WERI-Rb-1 (cell line): ENCODE measurements around the gene LMO3.

Source experiments
- DNase-seq: peaks from one replicate; pipeline ENCODE4 v3.0.0-alpha.2; 2020
- H3K27ac ChIP-seq: fragments of 250-450 bp; sonication (Bioruptor Pico); 2 replicates; pipeline ENCODE4 v1.5.1; 2020; ENCODE audit warnings: mild to moderate bottlenecking, moderate library complexity
- H3K27me3 ChIP-seq: fragments of 250-450 bp; sonication (Bioruptor Pico); 2 replicates; pipeline ENCODE4 v1.5.1; 2021; ENCODE audit warnings: mild to moderate bottlenecking, low read depth, moderate library complexity; ENCODE audit not compliant: insufficient read depth, severe bottlenecking
- H3K36me3 ChIP-seq: fragments of 250-450 bp; sonication (Bioruptor Pico); 2 replicates; pipeline ENCODE4 v1.5.1; 2020; ENCODE audit warnings: mild to moderate bottlenecking, moderate library complexity
- H3K4me3 ChIP-seq: 2 replicates; pipeline ENCODE4 v1.5.1; 2011; ENCODE audit warnings: low read depth, mild to moderate bottlenecking, control low read depth, low read length
- H3K9me3 ChIP-seq: fragments of 250-450 bp; sonication (Bioruptor Pico); 2 replicates; pipeline ENCODE4 v1.5.1; 2021; ENCODE audit warnings: mild to moderate bottlenecking, moderate library complexity; ENCODE audit not compliant: severe bottlenecking
- TF ChIP-seq, protein P1 (sequence below): IDR thresholded peaks from 2 replicates; pipeline ENCODE4 v1.5.1; 2011; ENCODE audit warnings: low read depth, mild to moderate bottlenecking, control low read depth, inconsistent platforms, low read length

Gene LMO3

DNA sequence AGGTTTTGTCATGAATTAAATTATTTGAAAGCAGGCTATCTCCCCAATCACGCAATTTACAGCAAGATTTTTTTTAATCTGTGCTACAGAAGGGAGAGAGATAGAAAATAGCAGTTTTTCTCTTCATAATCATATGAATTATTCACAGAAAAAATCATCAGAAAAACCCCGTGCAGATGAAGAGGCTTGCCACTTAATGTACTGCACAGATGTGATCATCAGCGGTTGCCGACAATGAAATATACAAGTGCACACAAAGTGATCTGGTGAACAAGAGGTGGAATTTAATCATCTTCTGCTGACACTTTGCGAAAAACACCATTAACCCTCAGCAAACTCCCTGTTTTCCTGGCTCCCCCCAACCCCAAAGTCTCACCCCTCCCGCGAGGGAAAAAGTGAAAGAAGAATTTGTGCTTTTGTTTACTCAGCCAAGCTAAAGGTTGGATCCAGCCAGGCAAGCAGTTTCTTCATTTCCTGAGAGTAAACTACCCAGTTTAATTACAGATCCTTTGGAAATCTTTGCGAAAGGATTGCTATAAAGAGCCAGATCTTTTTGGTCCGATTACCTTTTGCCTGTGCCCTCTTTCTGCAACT is 3.1 kb upstream of the LMO3 start:
- Histone ChIP-seq H3K27ac (peak overlapping the region; percentile 21), H3K4me3 (peak overlapping the region; percentile 19), H3K9me3 (no peaks in the 10 kb centered on the region), H3K36me3 (no peaks in the 10 kb centered on the region), H3K27me3 (no peaks in the 10 kb centered on the region)
- TF ChIP-seq, protein P1, sequence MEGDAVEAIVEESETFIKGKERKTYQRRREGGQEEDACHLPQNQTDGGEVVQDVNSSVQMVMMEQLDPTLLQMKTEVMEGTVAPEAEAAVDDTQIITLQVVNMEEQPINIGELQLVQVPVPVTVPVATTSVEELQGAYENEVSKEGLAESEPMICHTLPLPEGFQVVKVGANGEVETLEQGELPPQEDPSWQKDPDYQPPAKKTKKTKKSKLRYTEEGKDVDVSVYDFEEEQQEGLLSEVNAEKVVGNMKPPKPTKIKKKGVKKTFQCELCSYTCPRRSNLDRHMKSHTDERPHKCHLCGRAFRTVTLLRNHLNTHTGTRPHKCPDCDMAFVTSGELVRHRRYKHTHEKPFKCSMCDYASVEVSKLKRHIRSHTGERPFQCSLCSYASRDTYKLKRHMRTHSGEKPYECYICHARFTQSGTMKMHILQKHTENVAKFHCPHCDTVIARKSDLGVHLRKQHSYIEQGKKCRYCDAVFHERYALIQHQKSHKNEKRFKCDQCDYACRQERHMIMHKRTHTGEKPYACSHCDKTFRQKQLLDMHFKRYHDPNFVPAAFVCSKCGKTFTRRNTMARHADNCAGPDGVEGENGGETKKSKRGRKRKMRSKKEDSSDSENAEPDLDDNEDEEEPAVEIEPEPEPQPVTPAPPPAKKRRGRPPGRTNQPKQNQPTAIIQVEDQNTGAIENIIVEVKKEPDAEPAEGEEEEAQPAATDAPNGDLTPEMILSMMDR: no peak
- no peak for DNase-seq

DNA sequence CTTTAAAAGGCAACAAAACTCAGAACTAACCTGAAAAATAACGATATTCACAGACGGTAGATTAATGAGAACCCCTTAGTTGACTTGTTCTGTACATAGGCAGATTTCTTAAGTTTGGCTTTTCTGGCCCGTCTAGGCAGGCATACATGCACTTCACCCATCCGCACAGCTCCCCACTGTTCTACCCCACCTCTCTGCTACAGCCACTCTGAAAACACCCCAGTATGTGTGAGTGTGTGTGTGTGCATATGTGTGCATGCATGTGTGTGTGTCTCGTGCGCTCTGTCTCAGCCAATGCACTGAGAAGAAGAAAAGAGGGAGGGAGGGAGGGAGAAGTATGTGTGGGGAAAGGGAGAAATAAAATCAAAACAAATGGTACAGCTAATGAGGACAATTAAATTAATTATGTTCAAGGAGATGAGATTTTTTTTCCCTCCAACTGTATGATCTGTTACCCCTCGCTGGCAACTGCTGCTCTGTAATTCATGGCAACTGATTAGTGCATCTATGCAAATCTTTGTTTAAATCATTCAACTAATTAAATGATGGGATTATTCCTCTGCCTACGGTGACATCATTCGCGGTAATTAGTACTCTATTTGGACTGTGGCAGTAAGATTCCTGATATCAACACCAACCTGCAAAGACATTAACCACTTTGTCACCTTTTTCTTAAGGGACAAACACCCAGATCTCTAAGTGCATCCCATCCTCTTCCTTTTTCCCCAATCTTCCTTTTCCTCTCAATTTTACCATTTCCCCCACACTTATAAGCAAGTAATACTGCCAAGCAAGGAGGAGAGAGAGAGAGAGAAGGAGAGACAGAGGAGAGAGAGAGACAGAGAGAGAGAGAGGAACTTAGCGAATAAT is 2.2 kb upstream of the LMO3 start:
- peak overlapping the region; percentile 21 for H3K4me3 ChIP-seq
- H3K36me3 ChIP-seq: no peaks in the 10 kb centered on the region
- no peaks in the 10 kb centered on the region for H3K27me3 ChIP-seq
- H3K27ac ChIP-seq: peak overlapping the region; percentile 75
- DNase-seq: no peak
- TF ChIP-seq, protein P1: no peak
- no peaks in the 10 kb centered on the region for H3K9me3 ChIP-seq

- TF ChIP-seq, protein P1: no peak
- no peak for DNase-seq
- Histone ChIP-seq H3K27ac (peak overlapping the region; percentile 75), H3K36me3 (no peaks in the 10 kb centered on the region), H3K4me3 (peak overlapping the region; percentile 80), H3K27me3 (no peaks in the 10 kb centered on the region), H3K9me3 (no peaks in the 10 kb centered on the region)
These were observed 1.0 kb upstream of the LMO3 start for GRCh38 chr12:16606991-16607390.

DNA sequence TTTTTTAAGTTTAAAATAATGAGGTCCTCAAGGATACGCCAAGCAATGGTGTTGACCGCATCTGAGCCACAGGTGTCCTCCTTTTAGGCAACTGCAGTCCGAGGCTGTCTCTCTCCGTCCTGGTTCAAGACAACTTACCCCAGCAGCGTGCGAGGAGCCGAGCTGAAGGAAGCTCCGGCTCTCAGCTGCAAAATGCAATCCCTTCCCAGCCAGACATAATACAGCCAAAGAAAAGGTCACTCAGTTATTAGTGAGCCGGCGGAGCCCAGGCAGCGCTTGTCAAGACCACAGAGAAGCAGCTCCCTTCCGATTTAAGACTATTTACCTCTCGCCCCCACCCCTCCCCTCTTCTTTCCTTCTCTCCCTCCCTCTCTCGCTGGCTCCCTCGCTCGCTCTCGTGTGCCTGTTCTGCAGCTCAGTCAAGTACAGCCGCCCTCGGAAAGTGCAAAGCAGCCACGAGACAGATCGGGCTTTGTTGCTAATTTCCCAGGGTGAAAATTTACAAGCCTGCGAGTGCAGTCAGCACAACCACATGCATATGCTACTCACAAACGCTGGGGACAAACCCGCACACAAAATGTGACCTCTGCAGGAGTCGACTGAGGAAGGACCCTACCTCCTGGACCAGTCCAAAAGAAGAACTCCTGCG is 363 bp upstream of the LMO3 start:
- no peaks in the 10 kb centered on the region for H3K9me3 ChIP-seq
- TF ChIP-seq, protein P1: no peak
- H3K36me3 ChIP-seq: no peaks in the 10 kb centered on the region
- DNase-seq: peak; percentile 76
- peak overlapping the region; percentile 80 for H3K4me3 ChIP-seq
- no peaks in the 10 kb centered on the region for H3K27me3 ChIP-seq
- H3K27ac ChIP-seq: peak overlapping the region; percentile 75

DNA sequence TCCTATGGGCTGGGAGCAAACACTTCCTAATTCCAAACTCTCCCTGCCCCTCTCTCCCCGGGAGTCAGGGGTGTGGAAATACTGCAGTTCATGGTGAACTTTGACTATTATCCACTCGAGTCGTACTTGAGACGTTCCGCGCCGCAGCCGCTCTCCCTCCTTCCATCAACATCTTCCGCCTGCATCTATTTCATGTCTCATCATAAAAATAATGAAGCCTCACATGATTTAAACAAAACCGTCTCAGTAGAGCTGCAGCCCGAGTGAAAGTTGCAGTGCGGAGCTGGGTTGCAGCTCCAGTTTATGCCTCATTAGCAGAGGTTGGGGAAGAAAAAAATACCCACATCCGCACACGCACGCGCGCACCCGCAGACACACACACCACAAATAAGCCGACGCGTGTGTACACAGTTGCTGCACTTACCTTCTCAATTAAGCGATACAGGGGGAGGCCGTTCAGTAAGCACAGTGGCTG is 283 bp downstream of the LMO3 start:
- H3K27me3 ChIP-seq: no peaks in the 10 kb centered on the region
- TF ChIP-seq, protein P1: no peak
- no peaks in the 10 kb centered on the region for H3K36me3 ChIP-seq
- H3K9me3 ChIP-seq: no peaks in the 10 kb centered on the region
- DNase-seq: peak; percentile 28
- H3K27ac ChIP-seq: peak overlapping the region; percentile 75
- H3K4me3 ChIP-seq: peak overlapping the region; percentile 80
